Measurements from ENCODE around the gene EMC6.

The EMC6 gene

GRCh38 chr17:3688027-3688553 is 19.5 kb downstream of the EMC6 start:
- Histone ChIP-seq H3K9me3 (ENCODE audit: control insufficient read depth, insufficient read depth, low read length) (no peaks in the 10 kb centered on the region), H3K9me2 (replicated peaks; ENCODE audit: control insufficient read depth, low read length) (no peaks in the 10 kb centered on the region), H3K27ac (ENCODE audit: low read depth, low read length) (peak overlapping the region; percentile 89), H3K36me3 (ENCODE audit: control insufficient read depth, low read length) (peaks cover 62% of the 10 kb centered on the region), H4K20me1 (ENCODE audit: control insufficient read depth, insufficient read depth, low read depth, low read length) (peaks cover 5% of the 10 kb centered on the region; the same call in 1 of the 2 replicates), H3K27me3 (ENCODE audit: control insufficient read depth, low read length) (no peaks in the 10 kb centered on the region), H3K79me2 (ENCODE audit: control insufficient read depth, low read length) (peaks cover 42% of the 10 kb centered on the region), H3K4me1 (ENCODE audit: control insufficient read depth, low read length) (peaks cover 75% of the 10 kb centered on the region), H3F3A (ENCODE audit: control insufficient read depth, insufficient read depth) (peaks cover 27% of the 10 kb centered on the region), H3K4me3 (ENCODE audit: low read length) (peak overlapping the region; percentile 63), H3K4me2 (ENCODE audit: low read length) (peak overlapping the region; percentile 75)
- no peak for TF ChIP-seq CTCF (IDR thresholded peaks at IDR 0.05; ENCODE audit: low read depth, low read length, poor library complexity, severe bottlenecking)
- no peak for TF ChIP-seq EZH2phosphoT487 (IDR thresholded peaks at IDR 0.05; ENCODE audit: borderline replicate concordance, low read length)

- Histone ChIP-seq H3K27ac (ENCODE audit: low read depth, low read length) (peak overlapping the region; percentile 89), H3K4me2 (ENCODE audit: low read length) (peak overlapping the region; percentile 75)
- TF ChIP-seq CTCF (IDR thresholded peaks at IDR 0.05; ENCODE audit: low read depth, low read length, poor library complexity, severe bottlenecking) (no peak), EZH2phosphoT487 (IDR thresholded peaks at IDR 0.05; ENCODE audit: borderline replicate concordance, low read length) (no peak)
These were observed 20.2 kb downstream of the EMC6 start for GRCh38 chr17:3688852-3689261.

GRCh38 chr17:3689262-3690093 is 20.9 kb downstream of the EMC6 start:
- Histone ChIP-seq H3K9me2 (replicated peaks; ENCODE audit: control insufficient read depth, low read length) (no peaks in the 10 kb centered on the region), H3K4me2 (ENCODE audit: low read length) (peak overlapping the region; percentile 75), H3K4me1 (ENCODE audit: control insufficient read depth, low read length) (peaks cover 70% of the 10 kb centered on the region), H3F3A (ENCODE audit: control insufficient read depth, insufficient read depth) (peaks cover 20% of the 10 kb centered on the region), H3K36me3 (ENCODE audit: control insufficient read depth, low read length) (peaks cover 58% of the 10 kb centered on the region), H3K79me2 (ENCODE audit: control insufficient read depth, low read length) (peaks cover 56% of the 10 kb centered on the region), H3K27ac (ENCODE audit: low read depth, low read length) (peak overlapping the region; percentile 89), H3K27me3 (ENCODE audit: control insufficient read depth, low read length) (no peaks in the 10 kb centered on the region), H3K4me3 (ENCODE audit: low read length) (peak overlapping the region; percentile 32), H4K20me1 (ENCODE audit: control insufficient read depth, insufficient read depth, low read depth, low read length) (peaks cover 5% of the 10 kb centered on the region; the same call in 1 of the 2 replicates), H3K9me3 (ENCODE audit: control insufficient read depth, insufficient read depth, low read length) (no peaks in the 10 kb centered on the region)
- no peak for TF ChIP-seq CTCF (IDR thresholded peaks at IDR 0.05; ENCODE audit: low read depth, low read length, poor library complexity, severe bottlenecking)
- no peak for TF ChIP-seq EZH2phosphoT487 (IDR thresholded peaks at IDR 0.05; ENCODE audit: borderline replicate concordance, low read length)

More at GRCh38 chr17:3688852-3689261, 20.2 kb downstream of the EMC6 start:
- Histone ChIP-seq H3K79me2 (ENCODE audit: control insufficient read depth, low read length) (peaks cover 50% of the 10 kb centered on the region), H3K36me3 (ENCODE audit: control insufficient read depth, low read length) (peaks cover 60% of the 10 kb centered on the region), H3K9me2 (replicated peaks; ENCODE audit: control insufficient read depth, low read length) (no peaks in the 10 kb centered on the region), H3F3A (ENCODE audit: control insufficient read depth, insufficient read depth) (peaks cover 25% of the 10 kb centered on the region), H3K4me1 (ENCODE audit: control insufficient read depth, low read length) (peaks cover 74% of the 10 kb centered on the region), H3K4me3 (ENCODE audit: low read length) (peak overlapping the region; percentile 63), H3K27me3 (ENCODE audit: control insufficient read depth, low read length) (no peaks in the 10 kb centered on the region), H4K20me1 (ENCODE audit: control insufficient read depth, insufficient read depth, low read depth, low read length) (peaks cover 5% of the 10 kb centered on the region; the same call in 1 of the 2 replicates), H3K9me3 (ENCODE audit: control insufficient read depth, insufficient read depth, low read length) (no peaks in the 10 kb centered on the region)

Measured in DOHH2 (cell line).